Ishikawa (cell line): ENCODE data around the gene MED15.

Source experiments
- CEBPB ChIP-seq: IDR thresholded peaks from 2 replicates; pipeline ENCODE4 v1.6.1; 2012
- CREB1 ChIP-seq: IDR thresholded peaks from 2 replicates; pipeline ENCODE4 v1.6.1; 2012; ENCODE audit warnings: low read depth
- EGR1 ChIP-seq: IDR thresholded peaks from 2 replicates; pipeline ENCODE4 v1.6.1; 2012
- EP300 ChIP-seq: IDR thresholded peaks from 2 replicates; pipeline ENCODE4 v1.6.1; 2012; ENCODE audit warnings: borderline replicate concordance
- FOXM1 ChIP-seq: IDR thresholded peaks from 2 replicates; pipeline ENCODE4 v1.6.1; 2012; ENCODE audit warnings: low read depth, borderline replicate concordance
- MAX ChIP-seq: IDR thresholded peaks from 2 replicates; pipeline ENCODE4 v1.6.1; 2012
- NFIC ChIP-seq: IDR thresholded peaks from 2 replicates; pipeline ENCODE4 v1.6.1; 2012
- RAD21 ChIP-seq: IDR thresholded peaks from 2 replicates; pipeline ENCODE4 v1.6.1; 2012; ENCODE audit warnings: low read depth
- REST ChIP-seq: IDR thresholded peaks from 2 replicates; pipeline ENCODE4 v1.6.1; 2012; ENCODE audit warnings: low read depth, mild to moderate bottlenecking
- TAF1 ChIP-seq: IDR thresholded peaks from 2 replicates; pipeline ENCODE4 v1.6.1; 2012; ENCODE audit warnings: low read depth, mild to moderate bottlenecking
- TCF12 ChIP-seq: IDR thresholded peaks from 2 replicates; pipeline ENCODE4 v1.6.1; 2012; ENCODE audit warnings: low read depth
- TEAD4 ChIP-seq: IDR thresholded peaks from 2 replicates; pipeline ENCODE4 v1.6.1; 2012
- USF1 ChIP-seq: IDR thresholded peaks from 2 replicates; pipeline ENCODE4 v1.6.1; 2012
- YY1 ChIP-seq: IDR thresholded peaks from 2 replicates; pipeline ENCODE4 v1.6.1; 2012; ENCODE audit warnings: low read depth
- ZBTB7A ChIP-seq: IDR thresholded peaks from 2 replicates; pipeline ENCODE4 v1.6.1; 2012; ENCODE audit warnings: low read depth

MED15 gene

GRCh38 chr22:20611418-20611817, 104.0 kb downstream of the MED15 start:
- TF ChIP-seq USF1: no peak

GRCh38 chr22:20613301-20613700, 105.9 kb downstream of the MED15 start:
- no peak for TF ChIP-seq TCF12
- TF ChIP-seq TEAD4: no peak
- TF ChIP-seq REST: no peak
- no peak for TF ChIP-seq EP300
- no peak for TF ChIP-seq MAX
- TF ChIP-seq USF1: no peak
- TF ChIP-seq CREB1: no peak
- no peak for TF ChIP-seq EGR1
- no peak for TF ChIP-seq RAD21
- no peak for TF ChIP-seq FOXM1
- TF ChIP-seq TAF1: no peak
- TF ChIP-seq ZBTB7A: no peak
- no peak for TF ChIP-seq YY1
- no peak for TF ChIP-seq NFIC
- no peak for TF ChIP-seq CEBPB

- TF ChIP-seq REST: no peak
- no peak for TF ChIP-seq FOXM1
- no peak for TF ChIP-seq CEBPB
- TF ChIP-seq YY1: no peak
- no peak for TF ChIP-seq CREB1
- no peak for TF ChIP-seq EGR1
- TF ChIP-seq MAX: no peak
- no peak for TF ChIP-seq TAF1
These were observed 107.6 kb downstream of the MED15 start for GRCh38 chr22:20615021-20615420.

- TF ChIP-seq EP300 (no peak), ZBTB7A (no peak), CEBPB (no peak), CREB1 (no peak), EGR1 (no peak), TAF1 (no peak), TEAD4 (no peak), USF1 (no peak), FOXM1 (no peak), NFIC (no peak), REST (no peak), YY1 (no peak), MAX (no peak)
These were observed 108.4 kb downstream of the MED15 start for GRCh38 chr22:20615533-20616450.
